Lung (tissue), 12 donors: ENCODE data around the gene RPS16. TPM values are rescaled to one million over a fixed set of nuclear protein-coding genes. Genes with fewer than 3 reads are reported as not detected.

ENCODE experiments used
- ATAC-seq: fragments of 200-7000 bp; cut with Tn5 transposase; one replicate; pipeline ENCODE4 v1.9.1; 2020; ENCODE audit warnings: moderate number of reproducible peaks; ENCODE audit not compliant: insufficient read depth, low FRiP score
- DNase-seq, 3 donors: peaks; one replicate each; pipeline ENCODE4 v3.0.0-alpha.2; 2013 to 2017
- H3K27ac ChIP-seq, 2 donors: one replicate each; pipeline ENCODE4 v1.5.1; 2013; ENCODE audit warnings: mild to moderate bottlenecking in 2 of 2, moderate library complexity in 2 of 2, control low read depth in 1 of 2, inconsistent platforms in 1 of 2, low read depth in 1 of 2, low read length in 1 of 2
- H3K27me3 ChIP-seq, 3 donors: one replicate each; pipeline ENCODE4 v1.5.1; 2013; ENCODE audit warnings: low read length in 2 of 3; ENCODE audit not compliant: control insufficient read depth in 3 of 3, insufficient read depth in 3 of 3
- H3K36me3 ChIP-seq, 4 donors: one replicate each; pipeline ENCODE4 v1.5.1; 2013; ENCODE audit warnings: low read length in 4 of 4, mild to moderate bottlenecking in 1 of 4, moderate library complexity in 1 of 4; ENCODE audit not compliant: control insufficient read depth in 4 of 4, insufficient read depth in 4 of 4
- H3K4me1 ChIP-seq, 5 donors: one replicate each; pipeline ENCODE4 v1.5.1; 2013; ENCODE audit warnings: low read length in 5 of 5, mild to moderate bottlenecking in 2 of 5, moderate library complexity in 1 of 5; ENCODE audit not compliant: control insufficient read depth in 5 of 5, insufficient read depth in 5 of 5
- H3K4me3 ChIP-seq: one replicate; pipeline ENCODE4 v1.5.1; 2013; ENCODE audit warnings: mild to moderate bottlenecking, control low read depth, moderate library complexity
- H3K9ac ChIP-seq, 2 donors: one replicate each; pipeline ENCODE4 v1.5.1; 2013; ENCODE audit warnings: low read length in 2 of 2, control low read depth in 1 of 2; ENCODE audit not compliant: insufficient read depth in 1 of 2
- H3K9me3 ChIP-seq, 4 donors: one replicate each; pipeline ENCODE4 v1.5.1; 2013; ENCODE audit warnings: low read length in 3 of 4, mild to moderate bottlenecking in 1 of 4, moderate library complexity in 1 of 4; ENCODE audit not compliant: control insufficient read depth in 4 of 4, insufficient read depth in 3 of 4
- WGBS, 2 donors: extraction: QIAGEN DNeasy Blood & Tissue Kit; methylation state at CpG; one replicate each; pipeline ENCODE4 v1.1.7; 2013; 5-methylcytosine and 5-hydroxymethylcytosine counted together
- polyA plus RNA-seq, 2 donors: library from polyadenylated mRNA; stranded (reverse); fragments of 200-250 nt; gene quantifications; one replicate each; pipeline ENCODE4 v1.2.1, GENCODE V29; 2013
- total RNA-seq, 2 donors: library from RNA; depleted of rRNA in 1 of 2; stranded (reverse); fragments of >200 nt in 1 of 2; gene quantifications; one replicate each; pipeline ENCODE4 v1.2.1, GENCODE V29; 2014 to 2021
- TF ChIP-seq, protein P1 (sequence below): IDR thresholded peaks from 2 replicates; pipeline ENCODE4 v1.5.1; 2012; ENCODE audit warnings: mild to moderate bottlenecking; ENCODE audit errors: control extremely low read depth, extremely low read depth
- donor health status: control.
- donor health status: control.
- donor health status: Bipolar disorder and iron deficiency.
- donor health status: healthy.
- donor health status: DM: yes; HTN: yes; CAD: no.

Gene RPS16
- total and polyA plus RNA-seq, 4 donors, result 108 to 3,242 (median 2,120) TPM

- peak overlapping the region; percentile 73 to 75 for H3K9ac ChIP-seq
- TF ChIP-seq, protein P1, sequence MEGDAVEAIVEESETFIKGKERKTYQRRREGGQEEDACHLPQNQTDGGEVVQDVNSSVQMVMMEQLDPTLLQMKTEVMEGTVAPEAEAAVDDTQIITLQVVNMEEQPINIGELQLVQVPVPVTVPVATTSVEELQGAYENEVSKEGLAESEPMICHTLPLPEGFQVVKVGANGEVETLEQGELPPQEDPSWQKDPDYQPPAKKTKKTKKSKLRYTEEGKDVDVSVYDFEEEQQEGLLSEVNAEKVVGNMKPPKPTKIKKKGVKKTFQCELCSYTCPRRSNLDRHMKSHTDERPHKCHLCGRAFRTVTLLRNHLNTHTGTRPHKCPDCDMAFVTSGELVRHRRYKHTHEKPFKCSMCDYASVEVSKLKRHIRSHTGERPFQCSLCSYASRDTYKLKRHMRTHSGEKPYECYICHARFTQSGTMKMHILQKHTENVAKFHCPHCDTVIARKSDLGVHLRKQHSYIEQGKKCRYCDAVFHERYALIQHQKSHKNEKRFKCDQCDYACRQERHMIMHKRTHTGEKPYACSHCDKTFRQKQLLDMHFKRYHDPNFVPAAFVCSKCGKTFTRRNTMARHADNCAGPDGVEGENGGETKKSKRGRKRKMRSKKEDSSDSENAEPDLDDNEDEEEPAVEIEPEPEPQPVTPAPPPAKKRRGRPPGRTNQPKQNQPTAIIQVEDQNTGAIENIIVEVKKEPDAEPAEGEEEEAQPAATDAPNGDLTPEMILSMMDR, result no peak
- H3K27ac ChIP-seq, result peak overlapping the region; percentile 93 to 94
- H3K4me3 ChIP-seq, result peak overlapping the region; percentile 56
- WGBS, 2 donors, result 0% methylated on average over 24 of the region's 24 CpGs
- peaks cover 2 to 24% (median 14%) of the 10 kb centered on the region in 4 donors for H3K36me3 ChIP-seq
- no peaks in the 10 kb centered on the region for H3K27me3 ChIP-seq
- H3K9me3 ChIP-seq, result no peaks in the 10 kb centered on the region
- no peak for ATAC-seq
- H3K4me1 ChIP-seq, result peaks cover 0 to 58% (median 14%) of the 10 kb centered on the region in 5 donors
- no peak for DNase-seq
Observed at GRCh38 chr19:39412867-39413271, 22.9 kb downstream of the RPS16 start.

DNA sequence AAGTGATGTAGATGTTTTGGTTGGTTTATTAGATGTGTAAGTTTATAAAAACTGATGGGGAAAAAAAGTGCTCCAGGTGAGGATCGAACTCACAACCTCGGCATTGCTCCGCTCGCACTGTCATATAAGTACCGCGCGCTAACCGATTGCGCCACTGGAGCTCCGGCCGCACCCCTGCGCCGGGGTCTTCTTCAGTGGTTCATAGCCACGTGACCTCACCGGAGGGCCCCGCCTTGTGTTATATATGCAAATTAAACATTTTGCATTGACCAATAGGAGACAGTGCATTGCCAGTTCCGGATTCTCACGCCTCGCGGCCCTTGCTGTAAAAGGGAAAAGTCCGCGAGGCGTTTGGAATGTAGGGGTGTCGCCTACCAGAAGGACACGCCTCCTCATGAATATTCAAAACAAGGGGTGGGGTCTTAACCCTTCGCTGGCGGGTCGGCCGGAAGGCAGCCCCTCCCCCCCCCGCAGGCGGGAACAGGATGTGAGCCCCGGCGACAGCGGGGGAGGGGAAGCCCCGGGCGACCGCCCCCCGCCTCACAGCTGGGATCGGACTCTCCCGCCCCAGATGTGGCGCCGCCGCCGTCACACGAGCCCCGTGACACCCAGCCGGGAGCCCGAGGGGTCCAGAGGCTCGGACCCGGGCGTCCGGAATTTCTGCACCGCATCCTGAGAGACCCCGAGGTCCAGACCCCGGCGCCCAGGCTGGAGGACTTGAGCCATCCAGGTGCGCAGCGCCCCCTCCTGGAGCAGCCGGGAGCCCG is 23.5 kb downstream of the RPS16 start, which contains the start of gene PLEKHG2:
PLEKHG2 (plus strand) TSS at position 570 of the 767 bp plus-strand sequence. CDS start 1,418 bp downstream, outside the sequence.
- Histone ChIP-seq H3K4me1 (peaks cover 0 to 61% (median 14%) of the 10 kb centered on the region in 5 donors), H3K4me3 (peak within 1 kb of the TSS; percentile 56), H3K27me3 (no peaks in the 10 kb centered on the region), H3K27ac (peak within 1 kb of the TSS; percentile 97 to 100), H3K36me3 (peaks cover 3 to 25% (median 14%) of the 10 kb centered on the region in 4 donors), H3K9ac (peak within 1 kb of the TSS; percentile 73 to 88), H3K9me3 (no peaks in the 10 kb centered on the region)
- DNase-seq (peak; percentile 99 to 100 (median 100)), ATAC-seq (peak; percentile 49)
- WGBS, 2 donors, result 0% methylated on average over 59 to 60 of the region's 60 CpGs
- TF ChIP-seq, protein P1, result peak; percentile 50

DNA sequence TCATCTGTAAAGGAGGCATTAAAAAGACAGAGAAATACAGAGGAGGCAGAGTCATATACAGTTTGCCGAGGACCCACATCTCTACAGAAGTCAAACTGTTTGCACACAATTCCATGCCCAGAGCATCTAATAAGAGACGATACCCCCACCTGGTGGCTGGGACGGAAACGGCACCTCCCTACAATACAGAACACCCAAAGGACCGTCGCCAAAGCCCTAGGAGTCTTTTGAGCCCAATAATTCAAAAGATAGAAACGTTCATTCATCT is 24.0 kb downstream of the RPS16 start:
- H3K36me3 ChIP-seq, result peaks cover 3 to 24% (median 11%) of the 10 kb centered on the region in 4 donors
- no peak overlapping the region for H3K4me3 ChIP-seq
- DNase-seq (peak; percentile 91 to 96 (median 92)), ATAC-seq (peak; percentile 14)
- peak overlapping the region in 1 of 2 donors; percentile 83 for H3K9ac ChIP-seq
- H3K27me3 ChIP-seq, result no peaks in the 10 kb centered on the region
- H3K27ac ChIP-seq, result peak overlapping the region; percentile 40 to 97
- no peaks in the 10 kb centered on the region for H3K9me3 ChIP-seq
- whole genome bisulfite sequencing, 2 donors, result 0% methylated on average over 7 of the region's 7 CpGs
- H3K4me1 ChIP-seq, result peaks cover 0 to 61% (median 14%) of the 10 kb centered on the region in 5 donors
- TF ChIP-seq, protein P1, result peak; percentile 84
